ENCODE measurements around the gene APBB2.
"Not testable (repeated sequence)": the region's sequence is repeated elsewhere in the genome, so short reads cannot be mapped to it uniquely, and the experiment has no call there.

APBB2 gene

DNA sequence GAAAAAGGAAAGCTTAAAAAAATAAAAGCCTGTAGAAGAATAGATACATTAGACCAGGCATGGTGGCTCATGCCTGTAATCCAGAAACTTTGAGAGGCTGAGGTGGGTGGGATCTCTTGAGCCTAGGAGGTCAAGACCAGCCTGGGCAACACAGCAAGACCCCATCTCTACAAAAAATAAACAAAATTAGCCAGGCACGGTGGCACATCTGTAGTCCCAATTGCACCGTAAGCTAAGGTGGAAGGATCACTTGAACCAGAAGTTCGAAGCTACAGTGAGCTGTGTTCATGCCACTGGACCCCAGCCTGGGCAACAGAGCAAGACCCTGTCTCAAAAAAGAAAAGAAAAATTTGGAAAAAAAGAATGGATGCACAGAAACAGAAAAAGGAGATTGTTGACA is 149.4 kb downstream of the APBB2 start:
- intact Hi-C loops (cut with micrococcal nuclease): no loop called here
- H3K9me3 Mint-ChIP-seq: no peaks in the 10 kb centered on the region
- H3K36me3 Mint-ChIP-seq (ENCODE audit: low read depth): no peaks in the 10 kb centered on the region
- H3K27ac Mint-ChIP-seq: no peak overlapping the region
- no peak overlapping the region for H3K4me3 Mint-ChIP-seq
- H3K4me1 Mint-ChIP-seq (ENCODE audit: low read depth): no peaks in the 10 kb centered on the region
- H3K27me3 Mint-ChIP-seq: no peaks in the 10 kb centered on the region

DNA sequence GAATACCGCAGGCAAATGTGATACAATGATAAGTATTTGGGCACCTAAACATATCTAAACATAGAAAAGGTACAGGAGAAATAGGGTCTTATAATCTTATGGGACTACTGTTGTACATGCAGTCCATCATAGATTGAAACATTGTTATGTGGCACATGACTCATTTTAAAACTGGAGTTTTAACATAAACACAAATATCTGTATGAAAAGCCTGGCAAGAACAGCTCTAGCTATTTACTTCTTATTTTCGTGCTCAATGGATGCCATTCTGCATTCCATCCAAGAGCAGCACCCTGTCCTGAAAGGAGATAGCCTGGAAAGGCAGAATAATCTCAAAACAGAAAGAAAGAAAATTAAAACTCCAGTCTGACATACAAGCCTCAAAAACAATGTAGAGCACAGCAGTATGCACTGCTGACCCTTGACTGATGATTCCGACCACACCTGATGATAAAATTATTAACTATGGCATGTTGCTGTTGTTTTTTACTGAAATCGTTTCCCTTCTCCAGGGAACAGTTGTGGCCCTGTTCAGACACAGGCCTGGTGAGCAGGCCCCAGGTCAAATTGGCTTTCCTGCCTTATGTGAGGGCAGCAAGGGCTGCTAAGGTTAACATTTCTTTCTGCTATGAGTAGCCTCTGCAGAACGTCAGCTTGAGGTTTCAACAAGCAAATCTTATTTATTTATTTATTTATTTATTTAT is 152.7 kb downstream of the APBB2 start:
- Mint-ChIP-seq H3K27me3 (no peaks in the 10 kb centered on the region), H3K36me3 (ENCODE audit: low read depth) (no peaks in the 10 kb centered on the region), H3K27ac (no peak overlapping the region), H3K4me3 (no peak overlapping the region), H3K4me1 (ENCODE audit: low read depth) (no peaks in the 10 kb centered on the region), H3K9me3 (peaks cover 14% of the 10 kb centered on the region)
- intact Hi-C loops (cut with micrococcal nuclease): no loop called here

DNA sequence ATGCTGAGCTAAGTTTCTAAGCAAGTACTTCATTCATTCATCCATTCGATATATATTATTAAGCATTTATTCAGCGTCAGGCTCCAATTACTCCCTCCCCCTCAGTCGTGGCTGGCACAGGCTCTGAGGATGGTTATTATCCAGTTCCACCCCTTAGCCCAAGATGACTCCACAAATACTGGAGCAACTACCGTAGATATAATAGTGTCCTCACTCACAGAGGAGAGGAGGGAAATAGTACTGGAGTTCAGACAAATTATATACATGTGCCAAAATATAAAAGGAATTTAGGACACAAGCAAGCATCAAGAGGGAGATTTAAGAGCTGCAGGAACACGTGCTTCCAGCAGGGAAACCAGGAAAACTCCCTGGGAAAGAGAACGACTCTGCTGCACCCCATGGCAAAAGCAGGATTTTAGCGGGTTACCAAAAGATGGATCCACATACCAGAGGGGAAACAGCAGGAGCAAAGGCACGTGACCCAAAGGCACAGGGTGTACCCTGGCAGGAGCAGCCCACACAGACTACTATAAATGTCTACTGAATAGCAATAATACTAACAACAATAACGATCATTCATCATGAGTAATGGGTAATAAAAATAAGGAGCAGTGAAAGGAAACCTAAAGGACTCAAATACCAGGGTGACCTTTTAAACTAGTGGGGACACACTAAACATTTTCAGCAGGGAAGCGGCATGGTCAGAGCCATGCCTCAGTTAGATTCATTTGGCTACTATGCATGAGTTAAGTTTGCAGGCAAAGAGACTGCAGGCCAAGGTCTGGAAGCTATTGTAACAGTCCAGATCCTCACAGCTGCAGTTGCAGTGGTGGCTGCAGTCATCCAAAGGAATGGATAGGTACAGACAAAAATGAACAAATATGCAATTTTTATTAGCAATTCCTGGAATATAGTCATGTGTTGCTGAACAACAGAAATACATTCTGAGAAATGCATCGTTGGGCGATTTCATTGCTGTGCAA is 153.7 kb downstream of the APBB2 start:
- no peaks in the 10 kb centered on the region for H3K4me1 Mint-ChIP-seq (ENCODE audit: low read depth)
- intact Hi-C loops (cut with micrococcal nuclease): no loop called here
- H3K36me3 Mint-ChIP-seq (ENCODE audit: low read depth): no peaks in the 10 kb centered on the region
- H3K27me3 Mint-ChIP-seq: no peaks in the 10 kb centered on the region
- no peak overlapping the region for H3K4me3 Mint-ChIP-seq
- H3K27ac Mint-ChIP-seq: no peak overlapping the region
- peaks cover 14% of the 10 kb centered on the region for H3K9me3 Mint-ChIP-seq

DNA sequence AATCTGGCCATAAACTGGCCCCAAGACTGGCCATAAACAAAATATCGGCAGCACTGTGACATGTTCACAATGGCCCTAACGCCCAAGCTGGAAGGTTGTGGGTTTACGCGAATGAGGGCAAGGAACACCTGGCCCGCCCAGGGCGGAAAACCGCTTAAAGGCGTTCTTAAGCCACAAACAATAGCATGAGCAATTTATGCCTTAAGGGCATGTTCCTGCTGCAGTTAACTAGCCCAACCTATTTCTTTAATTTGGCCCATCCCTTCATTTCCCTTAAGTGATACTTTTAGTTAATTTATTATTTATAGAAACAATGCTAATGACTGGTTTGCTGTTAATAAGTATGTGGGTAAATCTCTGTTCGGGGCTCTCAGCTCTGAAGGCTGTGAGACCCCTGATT is 154.9 kb downstream of the APBB2 start:
- H3K4me3 Mint-ChIP-seq; H3K27ac Mint-ChIP-seq; H3K36me3 Mint-ChIP-seq (ENCODE audit: low read depth); intact Hi-C loops (cut with micrococcal nuclease); H3K4me1 Mint-ChIP-seq (ENCODE audit: low read depth); H3K27me3 Mint-ChIP-seq: not testable (repeated sequence)
- H3K9me3 Mint-ChIP-seq: peaks cover 14% of the 10 kb centered on the region

DNA sequence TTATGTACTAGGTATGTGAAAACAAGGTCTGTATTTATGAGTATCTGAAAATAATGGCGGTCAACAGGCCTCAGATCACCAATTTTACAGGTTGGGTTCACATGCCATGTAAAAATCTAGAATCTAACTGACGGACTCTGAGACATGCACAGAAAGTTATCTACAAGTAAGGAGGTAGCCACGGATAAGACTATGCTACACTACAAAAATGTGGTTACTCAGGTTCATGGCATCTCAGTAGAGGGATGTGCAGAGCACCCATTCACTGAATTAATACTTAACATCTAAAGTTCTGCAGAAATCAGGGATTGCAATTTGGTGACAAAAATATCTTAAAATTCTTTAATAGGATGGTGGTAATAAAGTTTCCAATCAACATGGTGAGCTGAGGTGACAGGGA is 155.9 kb downstream of the APBB2 start:
- Mint-ChIP-seq H3K4me1 (ENCODE audit: low read depth) (no peaks in the 10 kb centered on the region), H3K4me3 (no peak overlapping the region), H3K27ac (no peak overlapping the region)

DNA sequence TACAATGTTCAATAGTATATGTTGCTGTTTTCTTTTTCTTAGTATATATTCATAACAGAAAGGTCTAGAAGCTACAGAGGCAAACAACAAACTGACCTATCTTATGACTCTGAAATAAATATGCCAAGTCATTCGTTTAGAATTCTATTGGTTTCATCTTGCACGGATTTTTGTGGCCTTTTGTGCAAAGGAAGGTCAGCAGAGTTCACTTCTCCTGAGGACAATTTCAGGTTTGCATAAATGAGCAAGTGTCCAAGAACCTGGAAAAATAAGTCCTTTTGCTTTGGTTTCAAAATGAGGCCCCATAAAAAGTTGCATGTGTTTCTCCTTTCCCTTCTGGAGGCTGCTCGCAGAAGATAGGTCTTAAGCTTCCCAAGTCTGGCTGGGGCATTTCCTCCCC is 156.9 kb downstream of the APBB2 start:
- no peak overlapping the region for H3K4me3 Mint-ChIP-seq
- intact Hi-C loops (cut with micrococcal nuclease): no loop called here
- H3K36me3 Mint-ChIP-seq (ENCODE audit: low read depth): no peaks in the 10 kb centered on the region
- peaks cover 14% of the 10 kb centered on the region for H3K9me3 Mint-ChIP-seq
- no peak overlapping the region for H3K27ac Mint-ChIP-seq
- no peaks in the 10 kb centered on the region for H3K4me1 Mint-ChIP-seq (ENCODE audit: low read depth)
- H3K27me3 Mint-ChIP-seq: no peaks in the 10 kb centered on the region

More for the DNA sequence above, 155.9 kb downstream of the APBB2 start:
- H3K27me3 Mint-ChIP-seq: no peaks in the 10 kb centered on the region
- H3K36me3 Mint-ChIP-seq (ENCODE audit: low read depth): no peaks in the 10 kb centered on the region
- intact Hi-C loops (cut with micrococcal nuclease): no loop called here
- H3K9me3 Mint-ChIP-seq: peaks cover 14% of the 10 kb centered on the region

DNA sequence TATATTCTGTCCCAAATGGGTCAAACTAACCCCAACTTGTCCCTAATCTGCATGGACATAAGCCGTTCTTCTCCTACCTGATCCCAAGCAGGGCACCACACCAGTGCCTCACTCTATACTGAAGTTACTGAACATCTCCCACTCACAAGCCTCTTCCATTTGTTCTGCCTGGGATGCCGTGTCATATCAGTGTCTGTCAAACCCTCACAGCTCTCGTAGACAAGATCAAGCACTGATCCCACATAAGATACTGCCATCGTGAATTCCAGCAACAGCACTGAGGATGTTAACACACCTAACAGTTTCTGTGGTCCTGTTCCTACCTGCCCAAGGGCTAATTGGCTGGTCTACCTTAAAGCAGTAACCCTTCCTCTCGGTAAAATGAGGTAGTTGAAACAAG is 162.1 kb downstream of the APBB2 start:
- Mint-ChIP-seq H3K27ac (no peak overlapping the region), H3K9me3 (peaks cover 16% of the 10 kb centered on the region), H3K36me3 (ENCODE audit: low read depth) (no peaks in the 10 kb centered on the region), H3K4me3 (no peak overlapping the region), H3K27me3 (no peaks in the 10 kb centered on the region), H3K4me1 (ENCODE audit: low read depth) (no peaks in the 10 kb centered on the region)
- intact Hi-C loops (cut with micrococcal nuclease): no loop called here

DNA sequence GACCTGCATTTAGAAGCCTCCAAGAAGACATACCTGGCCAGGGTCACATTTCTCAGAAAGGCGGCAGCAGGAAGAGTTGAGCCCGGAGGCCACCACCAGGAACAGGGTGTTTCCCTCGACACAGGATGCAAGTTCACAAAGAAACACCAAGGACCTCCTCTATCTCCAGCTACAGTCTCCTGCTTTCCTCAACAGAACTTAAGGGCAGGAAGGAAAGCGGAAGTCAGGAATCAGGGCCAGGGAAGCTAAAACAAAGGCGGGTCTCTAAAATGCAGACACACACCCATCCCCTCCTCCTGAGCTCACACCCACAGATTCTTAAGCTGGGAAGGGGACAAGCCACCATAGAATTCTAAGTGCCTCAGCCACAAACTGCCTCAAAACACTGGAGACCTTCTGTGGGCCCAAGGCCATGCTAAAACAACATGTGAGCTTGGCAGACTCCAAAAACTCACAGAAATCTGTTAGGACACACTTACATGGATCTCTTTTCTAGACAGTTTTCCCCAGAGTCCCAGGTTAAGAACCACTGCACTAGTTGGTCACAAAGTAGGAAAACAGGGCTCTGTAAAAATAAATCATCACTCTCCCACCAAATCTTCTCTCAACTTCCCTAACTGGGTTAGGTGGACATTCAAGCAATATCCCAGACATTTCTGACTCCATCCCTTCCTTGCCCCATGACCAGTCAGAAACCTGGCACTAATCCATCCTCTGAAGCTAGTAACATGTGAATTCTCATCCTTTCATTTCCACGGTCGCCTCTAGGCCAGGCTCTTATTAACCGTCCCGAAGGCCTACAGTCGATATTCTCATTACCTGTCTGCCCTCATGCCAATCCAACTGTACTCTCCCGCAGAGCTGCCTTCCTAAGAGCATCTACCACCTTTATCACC is 163.2 kb downstream of the APBB2 start:
- intact Hi-C loops (cut with micrococcal nuclease): no loop called here
- Mint-ChIP-seq H3K4me1 (ENCODE audit: low read depth) (no peaks in the 10 kb centered on the region), H3K27ac (no peak overlapping the region), H3K4me3 (no peak overlapping the region), H3K9me3 (peaks cover 16% of the 10 kb centered on the region), H3K27me3 (no peaks in the 10 kb centered on the region), H3K36me3 (ENCODE audit: low read depth) (no peaks in the 10 kb centered on the region)

DNA sequence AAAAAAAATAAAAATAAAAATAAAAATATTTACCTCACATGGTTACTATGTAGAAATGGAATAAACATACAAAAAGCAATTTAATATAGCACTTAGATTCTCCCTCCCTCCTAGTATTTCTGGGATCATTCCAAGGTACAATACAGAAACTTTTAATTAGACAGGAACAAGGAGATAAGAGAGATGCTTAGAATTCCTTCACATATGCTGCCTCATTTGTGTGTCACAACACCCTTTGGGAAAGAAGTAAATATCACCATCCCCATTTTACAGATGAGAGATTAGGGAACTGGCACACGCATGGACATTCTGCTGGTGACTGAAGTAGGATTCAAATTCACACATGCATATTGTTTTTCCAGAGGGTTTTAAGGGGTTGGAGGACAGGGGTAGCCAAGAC is 164.2 kb downstream of the APBB2 start:
- Mint-ChIP-seq H3K36me3 (ENCODE audit: low read depth) (no peaks in the 10 kb centered on the region), H3K4me1 (ENCODE audit: low read depth) (no peaks in the 10 kb centered on the region), H3K27ac (no peak overlapping the region), H3K4me3 (no peak overlapping the region), H3K9me3 (peaks cover 19% of the 10 kb centered on the region), H3K27me3 (no peaks in the 10 kb centered on the region)
- intact Hi-C loops (cut with micrococcal nuclease): no loop called here

DNA sequence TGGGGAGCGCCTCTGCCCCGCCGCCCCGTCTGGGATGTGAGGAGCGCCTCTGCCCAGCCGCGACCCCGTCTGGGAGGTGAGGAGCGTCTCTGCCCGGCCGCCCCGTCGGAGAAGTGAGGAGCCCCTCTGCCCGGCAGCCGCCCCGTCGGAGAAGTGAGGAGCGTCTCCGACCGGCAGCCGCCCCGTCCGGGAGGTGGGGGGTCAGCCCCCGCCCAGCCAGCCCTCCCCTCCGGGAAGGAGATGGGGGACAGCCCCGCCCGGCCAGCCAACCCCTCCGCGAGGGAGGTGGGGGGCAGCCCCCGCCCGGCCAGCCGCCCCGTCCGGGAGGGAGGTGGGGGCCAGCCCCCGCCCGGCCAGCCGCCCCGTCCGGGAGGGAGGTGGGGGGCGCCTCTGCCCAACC is 165.2 kb downstream of the APBB2 start:
- intact Hi-C loops (cut with micrococcal nuclease); H3K36me3 Mint-ChIP-seq (ENCODE audit: low read depth); H3K4me1 Mint-ChIP-seq (ENCODE audit: low read depth); H3K4me3 Mint-ChIP-seq; H3K27ac Mint-ChIP-seq; H3K27me3 Mint-ChIP-seq: not testable (repeated sequence)
- H3K9me3 Mint-ChIP-seq: peaks cover 29% of the 10 kb centered on the region

DNA sequence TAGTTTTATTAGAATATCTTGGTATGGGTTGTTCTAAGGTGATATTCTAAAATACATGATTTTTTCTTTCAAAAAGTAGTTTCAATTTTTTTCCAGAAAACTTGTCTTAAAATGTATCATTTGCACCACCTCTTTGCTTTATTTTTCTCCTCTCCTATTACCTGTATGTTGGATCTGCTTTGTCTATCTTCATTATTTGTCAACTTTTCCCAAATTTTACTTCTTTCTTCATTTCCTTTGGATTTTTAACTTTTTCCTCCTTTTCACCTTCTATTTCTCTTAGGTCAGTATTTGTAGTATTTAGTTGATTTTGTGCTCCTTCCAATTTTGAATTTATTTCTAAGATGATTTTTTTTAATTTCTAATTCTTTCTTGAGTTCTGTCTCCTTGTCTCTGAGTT is 169.6 kb downstream of the APBB2 start:
- no peak overlapping the region for H3K4me3 Mint-ChIP-seq
- no peaks in the 10 kb centered on the region for H3K36me3 Mint-ChIP-seq (ENCODE audit: low read depth)
- H3K4me1 Mint-ChIP-seq (ENCODE audit: low read depth): no peaks in the 10 kb centered on the region
- peaks cover 32% of the 10 kb centered on the region for H3K9me3 Mint-ChIP-seq
- no peak overlapping the region for H3K27ac Mint-ChIP-seq
- no peaks in the 10 kb centered on the region for H3K27me3 Mint-ChIP-seq
- intact Hi-C loops (cut with micrococcal nuclease): no loop called here

DNA sequence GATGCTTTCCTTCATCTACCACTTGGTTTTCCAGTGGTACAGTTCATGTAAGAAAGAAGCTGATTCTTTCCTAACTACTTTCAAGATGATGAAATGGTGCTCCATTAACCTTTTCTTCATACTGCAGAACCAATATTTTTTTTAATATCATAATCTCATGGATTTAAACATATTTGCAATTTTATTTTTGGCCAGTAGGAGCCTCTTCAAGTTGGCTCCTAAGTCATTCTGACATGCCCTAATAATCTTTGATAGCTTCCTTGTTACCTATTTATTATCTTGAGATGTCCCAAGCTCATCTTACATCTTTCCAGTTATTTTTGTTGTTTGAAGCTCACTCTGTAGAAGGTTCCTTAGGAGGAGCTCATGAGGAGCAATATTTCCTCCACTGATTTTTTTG is 170.2 kb downstream of the APBB2 start:
- Mint-ChIP-seq H3K27me3 (no peaks in the 10 kb centered on the region), H3K27ac (no peak overlapping the region), H3K4me1 (ENCODE audit: low read depth) (no peaks in the 10 kb centered on the region), H3K9me3 (peaks cover 32% of the 10 kb centered on the region), H3K4me3 (no peak overlapping the region), H3K36me3 (ENCODE audit: low read depth) (no peaks in the 10 kb centered on the region)
- intact Hi-C loops (cut with micrococcal nuclease): no loop called here

DNA sequence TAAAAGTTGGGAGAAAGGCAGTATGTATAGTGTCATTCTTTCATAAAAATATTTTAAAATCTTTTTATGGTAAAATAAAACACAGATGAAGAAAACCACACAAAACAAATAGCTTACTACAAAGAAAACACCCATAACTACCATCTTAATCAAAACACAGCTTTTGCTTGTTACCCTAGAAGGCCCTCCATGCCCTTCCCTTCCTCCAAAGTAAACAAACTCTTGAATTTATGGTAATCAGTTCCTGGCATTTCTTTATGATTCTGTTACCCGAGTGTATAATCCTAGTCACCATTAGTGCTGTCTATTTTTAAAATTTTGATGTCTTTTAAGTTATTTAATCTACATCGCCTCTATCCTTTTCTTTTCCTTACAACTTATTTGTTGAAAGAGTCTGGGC is 170.9 kb downstream of the APBB2 start:
- H3K36me3 Mint-ChIP-seq (ENCODE audit: low read depth): no peaks in the 10 kb centered on the region
- intact Hi-C loops (cut with micrococcal nuclease): no loop called here
- no peak overlapping the region for H3K27ac Mint-ChIP-seq
- H3K4me3 Mint-ChIP-seq: no peak overlapping the region
- peaks cover 27% of the 10 kb centered on the region for H3K9me3 Mint-ChIP-seq
- no peaks in the 10 kb centered on the region for H3K27me3 Mint-ChIP-seq
- H3K4me1 Mint-ChIP-seq (ENCODE audit: low read depth): no peaks in the 10 kb centered on the region

DNA sequence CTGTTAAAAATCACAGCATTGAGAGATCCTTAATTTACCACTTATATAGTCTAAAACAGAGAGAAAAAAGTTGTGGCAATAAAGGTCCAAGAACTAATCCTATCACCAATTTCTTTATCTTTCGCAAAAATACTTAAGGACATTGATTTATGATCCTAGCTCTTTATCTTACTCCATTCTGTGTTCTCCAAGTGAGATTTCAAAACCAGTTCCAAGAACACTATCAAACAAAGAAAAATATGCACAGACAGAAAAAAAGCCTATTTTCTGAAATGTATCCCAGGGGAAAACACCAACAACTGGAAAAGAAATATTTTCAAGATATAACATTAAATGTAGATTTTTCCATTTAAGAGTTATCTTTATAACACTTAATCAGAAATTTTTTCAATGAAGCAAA is 172.8 kb downstream of the APBB2 start:
- peaks cover 16% of the 10 kb centered on the region for H3K9me3 Mint-ChIP-seq
- H3K4me1 Mint-ChIP-seq (ENCODE audit: low read depth): no peaks in the 10 kb centered on the region
- H3K4me3 Mint-ChIP-seq: no peak overlapping the region
- intact Hi-C loops (cut with micrococcal nuclease): no loop called here
- no peaks in the 10 kb centered on the region for H3K27me3 Mint-ChIP-seq
- H3K27ac Mint-ChIP-seq: no peak overlapping the region
- H3K36me3 Mint-ChIP-seq (ENCODE audit: low read depth): no peaks in the 10 kb centered on the region
